ENCODE measurements around the gene PXDN.

PXDN gene

GRCh38 chr2:1593371-1594122 is 150.8 kb downstream of the PXDN start:
- DNase-seq = no peak

- DNase-seq = peak; percentile 78
Observed at GRCh38 chr2:1591978-1592907, 152.1 kb downstream of the PXDN start.

GRCh38 chr2:1591461-1591770 is 152.9 kb downstream of the PXDN start:
- DNase-seq = no peak

GRCh38 chr2:1590596-1591460 is 153.5 kb downstream of the PXDN start:
- no peak for DNase-seq

- DNase-seq = peak; percentile 18
Observed at GRCh38 chr2:1588978-1589621, 155.2 kb downstream of the PXDN start.

- no peak for DNase-seq
Observed at GRCh38 chr2:1588051-1588977, 156.0 kb downstream of the PXDN start.

GRCh38 chr2:1586923-1587840 is 157.1 kb downstream of the PXDN start:
- peak; percentile 77 for DNase-seq

- DNase-seq = no peak
Observed at GRCh38 chr2:1586251-1586922, 157.9 kb downstream of the PXDN start.

GRCh38 chr2:1585635-1586034 is 158.7 kb downstream of the PXDN start:
- no peak for DNase-seq

GRCh38 chr2:1584691-1585485 is 159.4 kb downstream of the PXDN start:
- DNase-seq = no peak

GRCh38 chr2:1584051-1584531 is 160.2 kb downstream of the PXDN start:
- no peak for DNase-seq

- no peak for DNase-seq
Observed at GRCh38 chr2:1582891-1583341, 161.4 kb downstream of the PXDN start.

- no peak for DNase-seq
Observed at GRCh38 chr2:1581965-1582625, 162.2 kb downstream of the PXDN start.

All from NCI-H226 (cell line).